ENCODE results near the gene DPP6.

GRCh38 chr7:154886591-154886990, 834.4 kb downstream of the DPP6 start:
- TF ChIP-seq, protein P1, sequence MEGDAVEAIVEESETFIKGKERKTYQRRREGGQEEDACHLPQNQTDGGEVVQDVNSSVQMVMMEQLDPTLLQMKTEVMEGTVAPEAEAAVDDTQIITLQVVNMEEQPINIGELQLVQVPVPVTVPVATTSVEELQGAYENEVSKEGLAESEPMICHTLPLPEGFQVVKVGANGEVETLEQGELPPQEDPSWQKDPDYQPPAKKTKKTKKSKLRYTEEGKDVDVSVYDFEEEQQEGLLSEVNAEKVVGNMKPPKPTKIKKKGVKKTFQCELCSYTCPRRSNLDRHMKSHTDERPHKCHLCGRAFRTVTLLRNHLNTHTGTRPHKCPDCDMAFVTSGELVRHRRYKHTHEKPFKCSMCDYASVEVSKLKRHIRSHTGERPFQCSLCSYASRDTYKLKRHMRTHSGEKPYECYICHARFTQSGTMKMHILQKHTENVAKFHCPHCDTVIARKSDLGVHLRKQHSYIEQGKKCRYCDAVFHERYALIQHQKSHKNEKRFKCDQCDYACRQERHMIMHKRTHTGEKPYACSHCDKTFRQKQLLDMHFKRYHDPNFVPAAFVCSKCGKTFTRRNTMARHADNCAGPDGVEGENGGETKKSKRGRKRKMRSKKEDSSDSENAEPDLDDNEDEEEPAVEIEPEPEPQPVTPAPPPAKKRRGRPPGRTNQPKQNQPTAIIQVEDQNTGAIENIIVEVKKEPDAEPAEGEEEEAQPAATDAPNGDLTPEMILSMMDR (IDR thresholded peaks at IDR 0.05): no peak
- TF ChIP-seq REST (IDR thresholded peaks at IDR 0.05; ENCODE audit: insufficient read depth in 1 of 2, low read depth in 2 of 2, low read length in 1 of 2) (no peak), POLR2AphosphoS5 (IDR thresholded peaks at IDR 0.05; ENCODE audit: low read depth, low read length) (no peak)

Measured in Panc1 (cell line).